HEK293 (cell line): Measurements from ENCODE around the gene CFAP65.

Source experiments
- CTCF ChIA-PET: fragments of 350-600 bp; formaldehyde crosslinking; extraction: SDS; loops from one replicate; lab custom pipeline; 2021; ENCODE audit warnings: antibody characterized with exemption; lab: Yijun Ruan, JAX
- POLR2A ChIA-PET: fragments of 300-600 bp; formaldehyde crosslinking; extraction: SDS; loops from one replicate; lab custom pipeline; 2020; ENCODE audit warnings: antibody characterized with exemption, inconsistent platforms; lab: Yijun Ruan, JAX
- H3K27ac ChIP-seq: fragments of 200-500 bp; sonication (Bioruptor generic); 2 replicates; pipeline ENCODE4 v1.5.1; 2014; ENCODE audit warnings: low read depth, low read length, control low read depth, inconsistent platforms; ENCODE audit errors: extremely low read depth
- H3K36me3 ChIP-seq, 2 experiments: fragments of 200-500 bp in 1 of 2; sonication (Bioruptor generic) in 1 of 2; 1 replicate in 1 of 2; 2 replicates in 1 of 2; pipeline ENCODE4 v1.5.1; 2014 to 2017; ENCODE audit warnings: inconsistent platforms in 2 of 2, low read length in 2 of 2; ENCODE audit not compliant: control insufficient read depth in 2 of 2, insufficient read depth in 1 of 2
- H3K4me1 ChIP-seq: fragments of 200-500 bp; sonication (Bioruptor generic); 2 replicates; pipeline ENCODE4 v1.5.1; 2014; ENCODE audit warnings: mild to moderate bottlenecking, low read length, inconsistent platforms; ENCODE audit not compliant: control insufficient read depth, insufficient read depth
- H3K4me3 ChIP-seq: 2 replicates; pipeline ENCODE4 v1.5.1; 2011; ENCODE audit warnings: low read depth, mild to moderate bottlenecking, control low read depth, low read length, moderate library complexity
- H3K9me3 ChIP-seq: fragments of 200-500 bp; sonication (Bioruptor generic); 2 replicates; pipeline ENCODE4 v1.5.1; 2014; ENCODE audit warnings: low read depth, low read length, inconsistent platforms; ENCODE audit not compliant: control insufficient read depth, insufficient read depth
- KLF1 ChIP-seq: fragments of 450-650 bp; formaldehyde crosslinking; IDR thresholded peaks from 2 replicates; pipeline ENCODE4 v1.5.1; 2016; ENCODE audit warnings: missing biosample characterization, missing genetic modification characterization
- KLF8 ChIP-seq: fragments of 450-650 bp; formaldehyde crosslinking; IDR thresholded peaks from 2 replicates; pipeline ENCODE4 v1.5.1; 2016; ENCODE audit warnings: missing biosample characterization, missing genetic modification characterization
- MYNN ChIP-seq: fragments of 450-650 bp; formaldehyde crosslinking; IDR thresholded peaks from 2 replicates; pipeline ENCODE4 v1.5.1; 2016; ENCODE audit warnings: missing biosample characterization, missing genetic modification characterization, borderline replicate concordance
- OVOL3 ChIP-seq: fragments of 450-650 bp; formaldehyde crosslinking; IDR thresholded peaks from 2 replicates; pipeline ENCODE4 v1.5.1; 2016; ENCODE audit warnings: missing biosample characterization, missing genetic modification characterization
- PRDM1 ChIP-seq: fragments of 450-650 bp; formaldehyde crosslinking; IDR thresholded peaks from 2 replicates; pipeline ENCODE4; 2016; ENCODE audit warnings: missing biosample characterization, missing genetic modification characterization
- YY2 ChIP-seq: fragments of 450-650 bp; formaldehyde crosslinking; IDR thresholded peaks from 2 replicates; pipeline ENCODE4 v1.5.1; 2016; ENCODE audit warnings: missing biosample characterization, missing genetic modification characterization
- ZBTB48 ChIP-seq: fragments of 450-650 bp; formaldehyde crosslinking; IDR thresholded peaks from 2 replicates; pipeline ENCODE4 v1.5.1; 2016; ENCODE audit warnings: missing biosample characterization, missing genetic modification characterization
- ZNF2 ChIP-seq: fragments of 450-650 bp; formaldehyde crosslinking; IDR thresholded peaks from 2 replicates; pipeline ENCODE4 v1.5.1; 2016; ENCODE audit warnings: missing biosample characterization, missing genetic modification characterization
- ZNF24 ChIP-seq: fragments of 450-650 bp; formaldehyde crosslinking; IDR thresholded peaks from 2 replicates; pipeline ENCODE4 v1.5.1; 2016; ENCODE audit warnings: missing biosample characterization, missing genetic modification characterization
- ZNF280D ChIP-seq: fragments of 450-650 bp; formaldehyde crosslinking; IDR thresholded peaks from 2 replicates; pipeline ENCODE4 v1.5.1; 2016; ENCODE audit warnings: missing biosample characterization, missing genetic modification characterization
- ZNF366 ChIP-seq: fragments of 450-650 bp; formaldehyde crosslinking; conservative IDR thresholded peaks from 2 replicates; pipeline ENCODE4 v1.5.1; 2016; ENCODE audit warnings: missing biosample characterization, missing genetic modification characterization
- ZNF670 ChIP-seq: fragments of 450-650 bp; formaldehyde crosslinking; IDR thresholded peaks from 2 replicates; pipeline ENCODE4 v1.5.1; 2016; ENCODE audit warnings: missing biosample characterization, missing genetic modification characterization, low read depth
- ZNF785 ChIP-seq: fragments of 450-650 bp; formaldehyde crosslinking; IDR thresholded peaks from 2 replicates; pipeline ENCODE4 v1.5.1; 2016; ENCODE audit warnings: missing biosample characterization, missing genetic modification characterization
- ZNF792 ChIP-seq: fragments of 450-650 bp; formaldehyde crosslinking; IDR thresholded peaks from 2 replicates; pipeline ENCODE4 v1.5.1; 2016; ENCODE audit warnings: missing biosample characterization, missing genetic modification characterization
- TF ChIP-seq, protein P1 (sequence below): fragments of 450-650 bp; formaldehyde crosslinking; IDR thresholded peaks from 2 replicates; pipeline ENCODE4 v1.5.1; 2016; ENCODE audit warnings: missing biosample characterization, missing genetic modification characterization
- TF ChIP-seq, protein P2 (sequence below): fragments of 450-650 bp; formaldehyde crosslinking; IDR thresholded peaks from 2 replicates; pipeline ENCODE4 v1.5.1; 2016; ENCODE audit warnings: missing biosample characterization, missing genetic modification characterization
- TF ChIP-seq, protein P3 (sequence below): fragments of 450-650 bp; IDR thresholded peaks from 2 replicates; pipeline ENCODE4 v1.5.1; 2018; ENCODE audit warnings: missing biosample characterization, missing genetic modification characterization
- TF ChIP-seq, protein P4 (sequence below): fragments of 450-650 bp; formaldehyde crosslinking; IDR thresholded peaks from 2 replicates; pipeline ENCODE4 v1.5.1; 2016; ENCODE audit warnings: missing biosample characterization, missing genetic modification characterization
- TF ChIP-seq, protein P5 (sequence below): fragments of 450-650 bp; formaldehyde crosslinking; IDR thresholded peaks from 2 replicates; pipeline ENCODE4 v1.5.1; 2016; ENCODE audit warnings: missing biosample characterization, missing genetic modification characterization
- TF ChIP-seq, protein P6 (sequence below): fragments of 450-650 bp; formaldehyde crosslinking; IDR thresholded peaks from 2 replicates; pipeline ENCODE4; 2016; ENCODE audit warnings: missing biosample characterization, missing genetic modification characterization
- TF ChIP-seq, protein P7 (sequence below): IDR thresholded peaks from 2 replicates; pipeline ENCODE4 v1.6.1; 2011; ENCODE audit warnings: mild to moderate bottlenecking, low read depth, low read length, borderline replicate concordance

CFAP65 gene

GRCh38 chr2:218961651-218962570 lies 79.4 kb downstream of the CFAP65 start (continued):
- TF ChIP-seq, protein P1, sequence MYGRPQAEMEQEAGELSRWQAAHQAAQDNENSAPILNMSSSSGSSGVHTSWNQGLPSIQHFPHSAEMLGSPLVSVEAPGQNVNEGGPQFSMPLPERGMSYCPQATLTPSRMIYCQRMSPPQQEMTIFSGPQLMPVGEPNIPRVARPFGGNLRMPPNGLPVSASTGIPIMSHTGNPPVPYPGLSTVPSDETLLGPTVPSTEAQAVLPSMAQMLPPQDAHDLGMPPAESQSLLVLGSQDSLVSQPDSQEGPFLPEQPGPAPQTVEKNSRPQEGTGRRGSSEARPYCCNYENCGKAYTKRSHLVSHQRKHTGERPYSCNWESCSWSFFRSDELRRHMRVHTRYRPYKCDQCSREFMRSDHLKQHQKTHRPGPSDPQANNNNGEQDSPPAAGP (tag by site-specific recombination) = no peak
- TF ChIP-seq ZNF280D (tag by site-specific recombination) = no peak
- TF ChIP-seq, all 188 proteins: peak for 4

DNA sequence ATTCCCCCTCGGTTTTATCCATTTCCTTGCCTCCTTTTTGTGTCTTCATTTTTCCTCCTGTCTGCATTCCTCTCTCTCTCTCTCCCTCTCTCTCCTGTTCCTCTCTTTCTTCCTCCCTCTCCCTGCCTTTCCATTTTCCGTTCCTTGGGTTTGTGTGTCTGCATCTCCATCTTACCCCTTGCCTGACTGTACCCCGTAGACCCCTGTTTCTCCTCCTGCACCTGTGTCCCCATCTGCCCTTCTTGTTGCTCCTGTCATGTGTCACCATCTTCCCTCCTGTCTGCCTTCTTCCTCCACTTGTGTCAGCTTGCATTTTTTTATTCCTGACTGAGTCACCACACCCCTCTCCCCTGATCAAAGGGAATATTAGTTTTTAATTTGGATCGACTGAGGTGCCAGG lies 80.1 kb downstream of the CFAP65 start:
- Histone ChIP-seq H3K9me3 (no peaks in the 10 kb centered on the region), H3K4me1 (peaks cover 9% of the 10 kb centered on the region), H3K36me3 (no peaks in the 10 kb centered on the region), H3K4me3 (no peak overlapping the region), H3K27ac (no peak overlapping the region)
- POLR2A ChIA-PET = interaction anchor here (0.7 to 1.5 kb wide), 3 partner anchors 52 to 210 kb away, joined by 3 to 6 read pairs (median 5); no protein-coding TSS in a partner anchor
- CTCF ChIA-PET = no interaction called here
- TF ChIP-seq, protein P2, sequence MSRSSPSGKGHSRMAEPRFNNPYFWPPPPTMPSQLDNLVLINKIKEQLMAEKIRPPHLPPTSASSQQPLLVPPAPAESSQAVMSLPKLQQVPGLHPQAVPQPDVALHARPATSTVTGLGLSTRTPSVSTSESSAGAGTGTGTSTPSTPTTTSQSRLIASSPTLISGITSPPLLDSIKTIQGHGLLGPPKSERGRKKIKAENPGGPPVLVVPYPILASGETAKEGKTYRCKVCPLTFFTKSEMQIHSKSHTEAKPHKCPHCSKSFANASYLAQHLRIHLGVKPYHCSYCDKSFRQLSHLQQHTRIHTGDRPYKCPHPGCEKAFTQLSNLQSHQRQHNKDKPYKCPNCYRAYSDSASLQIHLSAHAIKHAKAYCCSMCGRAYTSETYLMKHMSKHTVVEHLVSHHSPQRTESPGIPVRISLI (tag by site-specific recombination) = no peak
- TF ChIP-seq ZNF2 (tag by site-specific recombination) = no peak
- TF ChIP-seq ZNF366 (tag by site-specific recombination) = peak; percentile 91
- TF ChIP-seq, protein P3, sequence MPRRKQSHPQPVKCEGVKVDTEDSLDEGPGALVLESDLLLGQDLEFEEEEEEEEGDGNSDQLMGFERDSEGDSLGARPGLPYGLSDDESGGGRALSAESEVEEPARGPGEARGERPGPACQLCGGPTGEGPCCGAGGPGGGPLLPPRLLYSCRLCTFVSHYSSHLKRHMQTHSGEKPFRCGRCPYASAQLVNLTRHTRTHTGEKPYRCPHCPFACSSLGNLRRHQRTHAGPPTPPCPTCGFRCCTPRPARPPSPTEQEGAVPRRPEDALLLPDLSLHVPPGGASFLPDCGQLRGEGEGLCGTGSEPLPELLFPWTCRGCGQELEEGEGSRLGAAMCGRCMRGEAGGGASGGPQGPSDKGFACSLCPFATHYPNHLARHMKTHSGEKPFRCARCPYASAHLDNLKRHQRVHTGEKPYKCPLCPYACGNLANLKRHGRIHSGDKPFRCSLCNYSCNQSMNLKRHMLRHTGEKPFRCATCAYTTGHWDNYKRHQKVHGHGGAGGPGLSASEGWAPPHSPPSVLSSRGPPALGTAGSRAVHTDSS (tag by site-specific recombination) = no peak
- TF ChIP-seq ZBTB48 = 0 out of 2 replicates have a peak, but pooled peaks have one; percentile 16
- TF ChIP-seq, protein P4, sequence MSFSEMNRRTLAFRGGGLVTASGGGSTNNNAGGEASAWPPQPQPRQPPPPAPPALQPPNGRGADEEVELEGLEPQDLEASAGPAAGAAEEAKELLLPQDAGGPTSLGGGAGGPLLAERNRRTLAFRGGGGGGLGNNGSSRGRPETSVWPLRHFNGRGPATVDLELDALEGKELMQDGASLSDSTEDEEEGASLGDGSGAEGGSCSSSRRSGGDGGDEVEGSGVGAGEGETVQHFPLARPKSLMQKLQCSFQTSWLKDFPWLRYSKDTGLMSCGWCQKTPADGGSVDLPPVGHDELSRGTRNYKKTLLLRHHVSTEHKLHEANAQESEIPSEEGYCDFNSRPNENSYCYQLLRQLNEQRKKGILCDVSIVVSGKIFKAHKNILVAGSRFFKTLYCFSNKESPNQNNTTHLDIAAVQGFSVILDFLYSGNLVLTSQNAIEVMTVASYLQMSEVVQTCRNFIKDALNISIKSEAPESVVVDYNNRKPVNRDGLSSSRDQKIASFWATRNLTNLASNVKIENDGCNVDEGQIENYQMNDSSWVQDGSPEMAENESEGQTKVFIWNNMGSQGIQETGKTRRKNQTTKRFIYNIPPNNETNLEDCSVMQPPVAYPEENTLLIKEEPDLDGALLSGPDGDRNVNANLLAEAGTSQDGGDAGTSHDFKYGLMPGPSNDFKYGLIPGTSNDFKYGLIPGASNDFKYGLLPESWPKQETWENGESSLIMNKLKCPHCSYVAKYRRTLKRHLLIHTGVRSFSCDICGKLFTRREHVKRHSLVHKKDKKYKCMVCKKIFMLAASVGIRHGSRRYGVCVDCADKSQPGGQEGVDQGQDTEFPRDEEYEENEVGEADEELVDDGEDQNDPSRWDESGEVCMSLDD = peak; percentile 60; the same call in 1 of the 2 replicates
- TF ChIP-seq OVOL3 = no peak
- TF ChIP-seq ZNF670 = no peak
- TF ChIP-seq, protein P5, sequence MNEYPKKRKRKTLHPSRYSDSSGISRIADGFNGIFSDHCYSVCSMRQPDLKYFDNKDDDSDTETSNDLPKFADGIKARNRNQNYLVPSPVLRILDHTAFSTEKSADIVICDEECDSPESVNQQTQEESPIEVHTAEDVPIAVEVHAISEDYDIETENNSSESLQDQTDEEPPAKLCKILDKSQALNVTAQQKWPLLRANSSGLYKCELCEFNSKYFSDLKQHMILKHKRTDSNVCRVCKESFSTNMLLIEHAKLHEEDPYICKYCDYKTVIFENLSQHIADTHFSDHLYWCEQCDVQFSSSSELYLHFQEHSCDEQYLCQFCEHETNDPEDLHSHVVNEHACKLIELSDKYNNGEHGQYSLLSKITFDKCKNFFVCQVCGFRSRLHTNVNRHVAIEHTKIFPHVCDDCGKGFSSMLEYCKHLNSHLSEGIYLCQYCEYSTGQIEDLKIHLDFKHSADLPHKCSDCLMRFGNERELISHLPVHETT (tag by site-specific recombination) = no peak
- peak; percentile 26; the same call in 1 of the 2 replicates for TF ChIP-seq YY2 (tag by site-specific recombination)
- no peak for TF ChIP-seq ZNF785 (tag by site-specific recombination)
- peak; percentile 87 for TF ChIP-seq PRDM1 (tag by site-specific recombination)
- no peak for TF ChIP-seq MYNN (tag by site-specific recombination)
- TF ChIP-seq, protein P6, sequence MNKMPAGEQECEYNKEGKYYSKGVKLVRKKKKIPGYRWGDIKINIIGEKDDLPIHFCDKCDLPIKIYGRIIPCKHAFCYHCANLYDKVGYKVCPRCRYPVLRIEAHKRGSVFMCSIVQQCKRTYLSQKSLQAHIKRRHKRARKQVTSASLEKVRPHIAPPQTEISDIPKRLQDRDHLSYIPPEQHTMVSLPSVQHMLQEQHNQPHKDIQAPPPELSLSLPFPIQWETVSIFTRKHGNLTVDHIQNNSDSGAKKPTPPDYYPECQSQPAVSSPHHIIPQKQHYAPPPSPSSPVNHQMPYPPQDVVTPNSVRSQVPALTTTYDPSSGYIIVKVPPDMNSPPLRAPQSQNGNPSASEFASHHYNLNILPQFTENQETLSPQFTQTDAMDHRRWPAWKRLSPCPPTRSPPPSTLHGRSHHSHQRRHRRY = no peak
- TF ChIP-seq, protein P7, sequence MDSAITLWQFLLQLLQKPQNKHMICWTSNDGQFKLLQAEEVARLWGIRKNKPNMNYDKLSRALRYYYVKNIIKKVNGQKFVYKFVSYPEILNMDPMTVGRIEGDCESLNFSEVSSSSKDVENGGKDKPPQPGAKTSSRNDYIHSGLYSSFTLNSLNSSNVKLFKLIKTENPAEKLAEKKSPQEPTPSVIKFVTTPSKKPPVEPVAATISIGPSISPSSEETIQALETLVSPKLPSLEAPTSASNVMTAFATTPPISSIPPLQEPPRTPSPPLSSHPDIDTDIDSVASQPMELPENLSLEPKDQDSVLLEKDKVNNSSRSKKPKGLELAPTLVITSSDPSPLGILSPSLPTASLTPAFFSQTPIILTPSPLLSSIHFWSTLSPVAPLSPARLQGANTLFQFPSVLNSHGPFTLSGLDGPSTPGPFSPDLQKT = no peak
- TF ChIP-seq ZNF24 (tag by site-specific recombination) = no peak
- peak; percentile 43; the same call in 1 of the 2 replicates for TF ChIP-seq KLF8 (tag by site-specific recombination)
- TF ChIP-seq ZNF792 (tag by site-specific recombination) = no peak
- TF ChIP-seq KLF1 = no peak; the same call in 1 of the 2 replicates
